Measurements from ENCODE around the gene ATP5PD. TPM values are rescaled to one million over a fixed set of nuclear protein-coding genes. Genes with fewer than 3 reads are reported as not detected.

ATP5PD gene
- total and polyA plus RNA-seq, 2 of the 8 experiments (the other 6 are each of a cell fraction or from before 2014, with no cell fraction given) = 335 to 407 TPM

DNA sequence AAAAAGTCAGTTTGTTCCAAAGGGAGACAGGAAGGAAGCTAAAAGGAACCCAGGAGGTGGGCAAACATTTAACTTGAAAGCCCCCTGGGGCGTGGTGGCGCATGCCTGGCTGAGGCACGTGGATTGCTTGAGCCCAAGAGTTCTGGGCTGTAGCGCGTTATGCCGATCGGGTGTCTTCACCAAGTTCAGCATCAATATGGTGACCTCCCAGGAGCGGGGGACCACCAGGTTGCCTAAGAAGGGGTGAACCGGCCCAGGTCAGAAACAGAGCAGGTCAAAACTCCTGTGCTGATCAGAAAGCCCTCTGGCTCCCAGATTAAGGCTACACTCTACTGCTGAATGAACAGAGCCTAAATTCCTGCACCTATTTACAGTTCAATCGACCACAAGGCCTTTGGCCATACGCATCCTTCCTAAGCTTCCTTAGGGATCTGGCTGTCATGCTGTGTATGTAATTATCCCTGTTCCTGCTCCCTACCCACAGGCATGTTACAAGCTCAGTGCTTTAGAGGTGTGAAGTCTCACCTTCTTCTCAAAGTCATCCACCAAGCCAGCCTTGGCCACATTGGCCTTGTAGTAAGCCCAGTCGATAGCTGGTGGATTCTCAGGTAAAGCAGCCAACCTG is 5.0 kb downstream of the ATP5PD start (continued):
- TF ChIP-seq USF2 (IDR thresholded peaks at IDR 0.05; ENCODE audit: low read length) = no peak
- no peak for TF ChIP-seq EZH2 (IDR thresholded peaks at IDR 0.05; ENCODE audit: low read depth, low read length, severe bottlenecking)
- no peak for TF ChIP-seq TBP (IDR thresholded peaks at IDR 0.05; ENCODE audit: low read depth, low read length)
- no peak for TF ChIP-seq KDM5A (IDR thresholded peaks at IDR 0.05; ENCODE audit: low read length)
- no peak for TF ChIP-seq CHD2 (IDR thresholded peaks at IDR 0.05; ENCODE audit: low read length)
- TF ChIP-seq FOSL1 (IDR thresholded peaks at IDR 0.05; ENCODE audit: insufficient read depth, low read depth, low read length) = no peak
- TF ChIP-seq SP1 (IDR thresholded peaks at IDR 0.05; ENCODE audit: low read depth, low read length) = no peak
- no peak for TF ChIP-seq TAF7 (optimal IDR thresholded peaks at IDR 0.05; ENCODE audit: borderline replicate concordance, low read depth, low read length)
- TF ChIP-seq SP2 (IDR thresholded peaks at IDR 0.05; ENCODE audit: low read length) = no peak
- TF ChIP-seq, protein P1, sequence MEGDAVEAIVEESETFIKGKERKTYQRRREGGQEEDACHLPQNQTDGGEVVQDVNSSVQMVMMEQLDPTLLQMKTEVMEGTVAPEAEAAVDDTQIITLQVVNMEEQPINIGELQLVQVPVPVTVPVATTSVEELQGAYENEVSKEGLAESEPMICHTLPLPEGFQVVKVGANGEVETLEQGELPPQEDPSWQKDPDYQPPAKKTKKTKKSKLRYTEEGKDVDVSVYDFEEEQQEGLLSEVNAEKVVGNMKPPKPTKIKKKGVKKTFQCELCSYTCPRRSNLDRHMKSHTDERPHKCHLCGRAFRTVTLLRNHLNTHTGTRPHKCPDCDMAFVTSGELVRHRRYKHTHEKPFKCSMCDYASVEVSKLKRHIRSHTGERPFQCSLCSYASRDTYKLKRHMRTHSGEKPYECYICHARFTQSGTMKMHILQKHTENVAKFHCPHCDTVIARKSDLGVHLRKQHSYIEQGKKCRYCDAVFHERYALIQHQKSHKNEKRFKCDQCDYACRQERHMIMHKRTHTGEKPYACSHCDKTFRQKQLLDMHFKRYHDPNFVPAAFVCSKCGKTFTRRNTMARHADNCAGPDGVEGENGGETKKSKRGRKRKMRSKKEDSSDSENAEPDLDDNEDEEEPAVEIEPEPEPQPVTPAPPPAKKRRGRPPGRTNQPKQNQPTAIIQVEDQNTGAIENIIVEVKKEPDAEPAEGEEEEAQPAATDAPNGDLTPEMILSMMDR (IDR thresholded peaks at IDR 0.05; ENCODE audit: control extremely low read depth in 1 of 3, insufficient read depth in 1 of 3, low read depth in 1 of 3, low read length in 3 of 3) = no peak
- TF ChIP-seq TAF1 (IDR thresholded peaks at IDR 0.05; ENCODE audit: low read depth, low read length) = no peak
